Prostate gland (tissue), 2 donors: ENCODE data around the gene TBX4.

Source experiments
- POLR2A ChIP-seq: fragments of 450-650 bp; IDR thresholded peaks from one replicate; pipeline ENCODE4 v1.6.1; 2016; ENCODE audit warnings: antibody characterized with exemption, mild to moderate bottlenecking
- POLR2AphosphoS5 ChIP-seq: sonication (generic); formaldehyde crosslinking; IDR thresholded peaks from one replicate; pipeline ENCODE4 v1.6.1; 2017; ENCODE audit warnings: antibody characterized with exemption
- TF ChIP-seq, protein P1 (sequence below), 4 experiments: fragments of 200-600 bp in 2 of 4; fragments of 450-650 bp in 2 of 4; sonication (generic) in 2 of 4; IDR thresholded peaks; 1 replicate in 3 of 4; 2 replicates in 1 of 4; pipeline ENCODE4 v1.5.1; 2016 to 2019; ENCODE audit warnings: antibody characterized with exemption in 4 of 4, mild to moderate bottlenecking in 2 of 4, moderate library complexity in 2 of 4

DNA sequence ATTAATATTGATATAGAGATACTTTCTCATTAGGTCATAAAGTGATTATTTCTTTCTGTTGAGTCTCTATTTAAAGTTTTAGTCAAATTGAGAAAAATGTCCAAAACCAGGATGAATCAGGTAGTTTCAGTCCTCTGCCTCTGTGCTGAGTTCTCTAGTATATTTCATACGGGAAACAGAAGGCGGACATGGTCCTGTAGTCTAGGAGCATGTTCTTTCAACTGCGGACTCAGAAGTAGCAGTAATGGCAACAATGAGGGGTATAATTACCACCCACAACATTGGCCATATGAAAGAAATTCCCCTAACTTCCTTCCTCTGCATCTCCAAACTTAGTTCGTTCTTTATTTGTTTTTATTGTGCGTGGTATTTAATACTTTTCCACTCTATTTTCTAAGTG lies 50.1 kb downstream of the TBX4 start:
- TF ChIP-seq, protein P1, sequence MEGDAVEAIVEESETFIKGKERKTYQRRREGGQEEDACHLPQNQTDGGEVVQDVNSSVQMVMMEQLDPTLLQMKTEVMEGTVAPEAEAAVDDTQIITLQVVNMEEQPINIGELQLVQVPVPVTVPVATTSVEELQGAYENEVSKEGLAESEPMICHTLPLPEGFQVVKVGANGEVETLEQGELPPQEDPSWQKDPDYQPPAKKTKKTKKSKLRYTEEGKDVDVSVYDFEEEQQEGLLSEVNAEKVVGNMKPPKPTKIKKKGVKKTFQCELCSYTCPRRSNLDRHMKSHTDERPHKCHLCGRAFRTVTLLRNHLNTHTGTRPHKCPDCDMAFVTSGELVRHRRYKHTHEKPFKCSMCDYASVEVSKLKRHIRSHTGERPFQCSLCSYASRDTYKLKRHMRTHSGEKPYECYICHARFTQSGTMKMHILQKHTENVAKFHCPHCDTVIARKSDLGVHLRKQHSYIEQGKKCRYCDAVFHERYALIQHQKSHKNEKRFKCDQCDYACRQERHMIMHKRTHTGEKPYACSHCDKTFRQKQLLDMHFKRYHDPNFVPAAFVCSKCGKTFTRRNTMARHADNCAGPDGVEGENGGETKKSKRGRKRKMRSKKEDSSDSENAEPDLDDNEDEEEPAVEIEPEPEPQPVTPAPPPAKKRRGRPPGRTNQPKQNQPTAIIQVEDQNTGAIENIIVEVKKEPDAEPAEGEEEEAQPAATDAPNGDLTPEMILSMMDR (IDR thresholded peaks at IDR 0.05) = no peak
- TF ChIP-seq POLR2AphosphoS5 (no peak), POLR2A (no peak)
